Measurements from ENCODE around the gene DYNC2H1.

GRCh38 chr11:103413266-103413888, 304.2 kb downstream of the DYNC2H1 start:
- no peak for TF ChIP-seq CTCF (IDR thresholded peaks at IDR 0.05)
- no peak for TF ChIP-seq POLR2A (IDR thresholded peaks at IDR 0.05)

Measured in Peyer's patch (tissue), 4 donors.